Adrenal gland (tissue), 5 donors: ENCODE measurements around the gene LSM10.

Experiments
- POLR2A ChIP-seq, 2 donors: fragments of 450-650 bp; IDR thresholded peaks; one replicate each; pipeline ENCODE4 v1.6.1; 2017; ENCODE audit warnings: antibody characterized with exemption in 2 of 2, mild to moderate bottlenecking in 2 of 2, moderate library complexity in 1 of 2
- TF ChIP-seq, protein P1 (sequence below), 6 experiments: fragments of 450-650 bp in 4 of 6; fragments of 200-600 bp in 2 of 6; sonication (generic) in 1 of 6; IDR thresholded peaks; 1 replicate in 5 of 6; 2 replicates in 1 of 6; pipeline versions ENCODE4 v1.5.1 to v1.8.0; 2016 to 2021; ENCODE audit warnings: antibody characterized with exemption in 6 of 6, mild to moderate bottlenecking in 2 of 6, moderate library complexity in 1 of 6
- donor health status: DM: no; HTN: no; CAD: no.

GRCh38 chr1:36447450-36447849 lies 49.7 kb upstream of the LSM10 start:
- no peak for TF ChIP-seq POLR2A (IDR thresholded peaks at IDR 0.05)
- TF ChIP-seq, protein P1, sequence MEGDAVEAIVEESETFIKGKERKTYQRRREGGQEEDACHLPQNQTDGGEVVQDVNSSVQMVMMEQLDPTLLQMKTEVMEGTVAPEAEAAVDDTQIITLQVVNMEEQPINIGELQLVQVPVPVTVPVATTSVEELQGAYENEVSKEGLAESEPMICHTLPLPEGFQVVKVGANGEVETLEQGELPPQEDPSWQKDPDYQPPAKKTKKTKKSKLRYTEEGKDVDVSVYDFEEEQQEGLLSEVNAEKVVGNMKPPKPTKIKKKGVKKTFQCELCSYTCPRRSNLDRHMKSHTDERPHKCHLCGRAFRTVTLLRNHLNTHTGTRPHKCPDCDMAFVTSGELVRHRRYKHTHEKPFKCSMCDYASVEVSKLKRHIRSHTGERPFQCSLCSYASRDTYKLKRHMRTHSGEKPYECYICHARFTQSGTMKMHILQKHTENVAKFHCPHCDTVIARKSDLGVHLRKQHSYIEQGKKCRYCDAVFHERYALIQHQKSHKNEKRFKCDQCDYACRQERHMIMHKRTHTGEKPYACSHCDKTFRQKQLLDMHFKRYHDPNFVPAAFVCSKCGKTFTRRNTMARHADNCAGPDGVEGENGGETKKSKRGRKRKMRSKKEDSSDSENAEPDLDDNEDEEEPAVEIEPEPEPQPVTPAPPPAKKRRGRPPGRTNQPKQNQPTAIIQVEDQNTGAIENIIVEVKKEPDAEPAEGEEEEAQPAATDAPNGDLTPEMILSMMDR (IDR thresholded peaks at IDR 0.05): no peak
